Keratinocyte (primary cell): Measurements from ENCODE around the gene ZNF154. TPM values are rescaled to one million over a fixed set of nuclear protein-coding genes. Genes with fewer than 3 reads are reported as not detected.

ENCODE experiments used
- DNase-seq: peaks from one replicate; pipeline ENCODE4 v3.0.0-alpha.2; 2011; ENCODE audit warnings: low read depth, missing footprints, low spot score
- FAIRE-seq: peaks from 2 replicates; lab custom pipeline; 2011; peaks lifted over from hg19 to GRCh38; lab: Jason Lieb, UNC
- H2AFZ ChIP-seq: 2 replicates; pipeline ENCODE4 v1.6.0; 2012; ENCODE audit warnings: low read length, control low read depth, inconsistent platforms; ENCODE audit not compliant: control insufficient read depth
- H3K27ac ChIP-seq: 2 replicates; pipeline ENCODE4 v1.5.1; 2011; ENCODE audit warnings: low read length; ENCODE audit not compliant: control insufficient read depth, insufficient read depth
- H3K27me3 ChIP-seq: 3 replicates; pipeline ENCODE4 v1.6.0; 2011; ENCODE audit warnings: low read length; ENCODE audit not compliant: control insufficient read depth, insufficient read depth; ENCODE audit errors: extremely low read depth
- H3K36me3 ChIP-seq, 2 experiments: 2 replicates in 1 of 2; 3 replicates in 1 of 2; pipeline ENCODE4 v1.5.1; 2011; ENCODE audit warnings: low read length in 2 of 2, mild to moderate bottlenecking in 1 of 2; ENCODE audit not compliant: control insufficient read depth in 2 of 2, insufficient read depth in 2 of 2; ENCODE audit errors: extremely low read depth in 1 of 2
- H3K4me1 ChIP-seq: 3 replicates; pipeline ENCODE4 v1.5.1; 2011; ENCODE audit warnings: low read length; ENCODE audit not compliant: control insufficient read depth, insufficient read depth; ENCODE audit errors: extremely low read depth
- H3K4me2 ChIP-seq: 3 replicates; pipeline ENCODE4 v1.6.0; 2011; ENCODE audit warnings: low read depth, low read length; ENCODE audit not compliant: control insufficient read depth, insufficient read depth; ENCODE audit errors: extremely low read depth
- H3K4me3 ChIP-seq, 3 experiments: fragments of 200-600 bp in 1 of 3; sonication (generic) in 1 of 3; 2 replicates in 2 of 3; 3 replicates in 1 of 3; pipeline ENCODE4 v1.5.1; 2011 to 2016; ENCODE audit warnings: low read length in 3 of 3, mild to moderate bottlenecking in 3 of 3, control low read depth in 2 of 3, inconsistent platforms in 1 of 3, low read depth in 1 of 3, mixed read lengths in 1 of 3, mixed run types in 1 of 3, moderate library complexity in 1 of 3; ENCODE audit not compliant: control insufficient read depth in 2 of 3, insufficient read depth in 2 of 3; ENCODE audit errors: extremely low read depth in 1 of 3
- H3K79me2 ChIP-seq: 2 replicates; pipeline ENCODE4 v1.6.0; 2012; ENCODE audit warnings: low read length; ENCODE audit not compliant: control insufficient read depth, insufficient read depth
- H3K9ac ChIP-seq: 3 replicates; pipeline ENCODE4 v1.6.0; 2011; ENCODE audit warnings: low read length; ENCODE audit not compliant: control insufficient read depth, insufficient read depth; ENCODE audit errors: extremely low read depth
- H3K9me1 ChIP-seq: 3 replicates; pipeline ENCODE4 v1.6.0; 2011; ENCODE audit warnings: low read length; ENCODE audit not compliant: control insufficient read depth, insufficient read depth; ENCODE audit errors: extremely low read depth
- H3K9me3 ChIP-seq: 2 replicates; pipeline ENCODE4 v1.5.1; 2012; ENCODE audit warnings: low read depth, low read length; ENCODE audit not compliant: control insufficient read depth
- H4K20me1 ChIP-seq: 3 replicates; pipeline ENCODE4 v1.6.0; 2011; ENCODE audit warnings: low read length; ENCODE audit not compliant: control insufficient read depth, insufficient read depth; ENCODE audit errors: extremely low read depth
- EZH2 ChIP-seq: IDR thresholded peaks from one replicate; pipeline ENCODE4 v1.6.1; 2012; ENCODE audit warnings: inconsistent platforms, mild to moderate bottlenecking, low read length, moderate library complexity
- dilution Hi-C: fragments of 300-500 bp; cut with MboI; formaldehyde crosslinking; loops from one replicate; pipeline ENCODE4 v1.7.0; 2020; ENCODE audit warnings: low sequenced_read_pairs; ENCODE audit not compliant: extremely low pct_ligation_motif_present
- polyA plus RNA-seq, 5 experiments: library from polyadenylated mRNA; depleted of rRNA in 3 of 5; stranded (reverse) in 3 of 5; stranded (forward) in 1 of 5; unstranded in 1 of 5; fragments of >200 nt; gene quantifications; 1 replicate in 1 of 5; 2 replicates in 3 of 5; 3 replicates in 1 of 5; pipeline versions ENCODE4 v1.2.1 to v1.2.3, GENCODE V29; 2011 to 2012; ENCODE audit warnings: missing spikeins in 2 of 5, low read depth in 1 of 5, low replicate concordance in 1 of 5
- TF ChIP-seq, protein P1 (sequence below), 3 experiments: IDR thresholded peaks in 1 of 3; conservative IDR thresholded peaks in 1 of 3; optimal IDR thresholded peaks in 1 of 3; 2 replicates in 2 of 3; 3 replicates in 1 of 3; pipeline versions ENCODE3 to v1.5.1; 2011; ENCODE audit warnings: low read length in 3 of 3, mild to moderate bottlenecking in 3 of 3, moderate library complexity in 2 of 3, control low read depth in 1 of 3, inconsistent platforms in 1 of 3; ENCODE audit not compliant: insufficient read depth in 2 of 3; ENCODE audit errors: extremely low read depth in 1 of 3

ZNF154 gene
- polyA plus RNA-seq, 1 donor (not counting 4 experiments of a cell fraction or from before 2014, with no cell fraction given): 2.8 TPM

DNA sequence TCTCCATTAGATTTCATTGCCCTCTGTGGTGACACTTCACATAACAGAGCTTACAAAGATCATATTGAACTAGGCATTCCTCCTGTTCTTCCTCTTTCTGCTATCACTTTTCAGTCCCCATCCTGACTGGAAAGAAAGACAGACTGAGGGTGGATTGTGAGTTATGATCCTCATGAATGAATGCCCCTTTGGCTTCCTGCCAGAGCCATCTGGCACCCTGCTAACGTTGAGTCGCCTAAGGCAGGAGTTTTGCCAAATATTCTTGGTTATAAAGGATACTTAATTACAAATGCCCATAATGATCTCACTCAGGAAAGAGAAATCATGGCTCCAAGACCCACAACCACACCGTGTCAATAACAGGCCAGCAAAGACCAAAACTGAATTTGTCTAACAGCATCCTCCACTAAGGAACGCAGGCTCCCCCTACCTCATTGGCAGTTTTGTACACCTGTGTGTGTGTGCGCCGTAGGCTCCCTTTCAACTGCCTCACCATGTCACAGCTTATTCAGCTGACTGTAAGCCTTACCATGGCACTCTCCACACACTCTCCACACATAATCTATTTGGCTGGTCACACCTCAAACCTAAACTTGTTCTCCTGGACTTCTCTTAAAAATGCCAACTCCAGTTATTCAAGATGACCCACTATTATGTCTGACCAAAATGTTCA, 60.5 kb downstream of the ZNF154 start:
- DNase-seq (no peak), FAIRE-seq (no peak)
- Histone ChIP-seq H3K4me2 (no peak overlapping the region), H3K9me1 (no peaks in the 10 kb centered on the region), H3K9ac (no peak overlapping the region), H3K27me3 (no peaks in the 10 kb centered on the region), H2AFZ (no peak overlapping the region), H3K36me3 (no peaks in the 10 kb centered on the region), H4K20me1 (no peaks in the 10 kb centered on the region), H3K9me3 (no peaks in the 10 kb centered on the region), H3K27ac (no peak overlapping the region), H3K79me2 (no peaks in the 10 kb centered on the region), H3K4me3 (no peak overlapping the region), H3K4me1 (peaks cover 21% of the 10 kb centered on the region)
- TF ChIP-seq EZH2: no peak
- TF ChIP-seq, protein P1, sequence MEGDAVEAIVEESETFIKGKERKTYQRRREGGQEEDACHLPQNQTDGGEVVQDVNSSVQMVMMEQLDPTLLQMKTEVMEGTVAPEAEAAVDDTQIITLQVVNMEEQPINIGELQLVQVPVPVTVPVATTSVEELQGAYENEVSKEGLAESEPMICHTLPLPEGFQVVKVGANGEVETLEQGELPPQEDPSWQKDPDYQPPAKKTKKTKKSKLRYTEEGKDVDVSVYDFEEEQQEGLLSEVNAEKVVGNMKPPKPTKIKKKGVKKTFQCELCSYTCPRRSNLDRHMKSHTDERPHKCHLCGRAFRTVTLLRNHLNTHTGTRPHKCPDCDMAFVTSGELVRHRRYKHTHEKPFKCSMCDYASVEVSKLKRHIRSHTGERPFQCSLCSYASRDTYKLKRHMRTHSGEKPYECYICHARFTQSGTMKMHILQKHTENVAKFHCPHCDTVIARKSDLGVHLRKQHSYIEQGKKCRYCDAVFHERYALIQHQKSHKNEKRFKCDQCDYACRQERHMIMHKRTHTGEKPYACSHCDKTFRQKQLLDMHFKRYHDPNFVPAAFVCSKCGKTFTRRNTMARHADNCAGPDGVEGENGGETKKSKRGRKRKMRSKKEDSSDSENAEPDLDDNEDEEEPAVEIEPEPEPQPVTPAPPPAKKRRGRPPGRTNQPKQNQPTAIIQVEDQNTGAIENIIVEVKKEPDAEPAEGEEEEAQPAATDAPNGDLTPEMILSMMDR (optimal IDR thresholded peaks at IDR 0.05 in 1 of 3, IDR thresholded peaks at IDR 0.05 in 1 of 3, conservative IDR thresholded peaks at IDR 0.05 in 1 of 3; ENCODE audit: extremely low read depth in 1 of 3, insufficient read depth in 2 of 3, low read length in 3 of 3): no peak
- dilution Hi-C loops: no loop called here

Other genes starting within 250 kb of the ZNF154 start
- 5.2 to 5.4 TPM (median 5.3 TPM) in 3 replicates for gene ZNF772, start 231.6 kb downstream of the ZNF154 start, polyA plus RNA-seq
- 7.0 to 13.4 TPM (median 11.9 TPM) in 3 replicates for gene ZNF419, start 221.5 kb downstream of the ZNF154 start, polyA plus RNA-seq
- 5.4 to 8.8 TPM (median 7.9 TPM) in 3 replicates for gene ZNF773, start 209.3 kb downstream of the ZNF154 start, polyA plus RNA-seq
- 5.6 to 7.7 TPM (median 6.3 TPM) in 3 replicates for gene ZNF549, start 181.8 kb downstream of the ZNF154 start, polyA plus RNA-seq
- 6.2 to 8.9 TPM (median 7.3 TPM) in 3 replicates for gene ZNF550, start 149.3 kb downstream of the ZNF154 start, polyA plus RNA-seq
- 4.4 to 5.5 TPM (median 5.0 TPM) in 3 replicates for gene ZNF416, start 130.3 kb downstream of the ZNF154 start, polyA plus RNA-seq
- 3.5 to 4.5 TPM (median 3.9 TPM) in 3 replicates for gene ZIK1, start 125.1 kb downstream of the ZNF154 start, polyA plus RNA-seq
- gene ZNF530, start 109.3 kb downstream of the ZNF154 start, polyA plus RNA-seq: 3.6 to 4.2 TPM (median 3.9 TPM) in 3 replicates
- 10.7 to 12.9 TPM (median 12.1 TPM) in 3 replicates for gene ZNF134, start 95.0 kb downstream of the ZNF154 start, polyA plus RNA-seq
- gene ZNF211, start 76.0 kb downstream of the ZNF154 start, polyA plus RNA-seq: 9.4 to 19.5 TPM (median 15.5 TPM) in 3 replicates
- 0.08 to 0.26 TPM (median 0.18 TPM) in 3 replicates for gene ZSCAN4, start 40.3 kb downstream of the ZNF154 start, polyA plus RNA-seq
- 7.2 to 8.5 TPM (median 8.3 TPM) in 3 replicates for gene ZNF551, start 27.2 kb downstream of the ZNF154 start, polyA plus RNA-seq
- gene ZNF671, start 18.4 kb upstream of the ZNF154 start, polyA plus RNA-seq: 3.7 to 4.7 TPM (median 4.4 TPM) in 3 replicates
- gene ZNF776, start 37.6 kb upstream of the ZNF154 start, polyA plus RNA-seq: 5.4 to 7.4 TPM (median 6.9 TPM) in 3 replicates
- 6.6 to 9.6 TPM (median 7.2 TPM) in 3 replicates for gene ZNF586, start 60.5 kb upstream of the ZNF154 start, polyA plus RNA-seq
- gene ZNF552, start 105.7 kb upstream of the ZNF154 start, polyA plus RNA-seq: 4.4 to 8.9 TPM (median 8.0 TPM) in 3 replicates
- 8.5 to 12.8 TPM (median 11.8 TPM) in 3 replicates for gene ZNF587B, start 121.1 kb upstream of the ZNF154 start, polyA plus RNA-seq
- gene ZNF587, start 140.7 kb upstream of the ZNF154 start, polyA plus RNA-seq: 8.2 to 14.4 TPM (median 14.0 TPM) in 3 replicates
- gene ZNF814, start 179.8 kb upstream of the ZNF154 start, polyA plus RNA-seq: 13.8 to 17.2 TPM (median 17.2 TPM) in 3 replicates
- 2.9 to 6.1 TPM (median 5.8 TPM) in 3 replicates for gene ZNF417, start 207.4 kb upstream of the ZNF154 start, polyA plus RNA-seq
- gene ZNF418, start 226.2 kb upstream of the ZNF154 start, polyA plus RNA-seq: 2.1 to 3.9 TPM (median 2.9 TPM) in 3 replicates
- gene ZNF256, start 238.5 kb upstream of the ZNF154 start, polyA plus RNA-seq: 3.7 to 5.3 TPM (median 5.3 TPM) in 3 replicates